ENCODE data around the gene TIGD1.

DNA sequence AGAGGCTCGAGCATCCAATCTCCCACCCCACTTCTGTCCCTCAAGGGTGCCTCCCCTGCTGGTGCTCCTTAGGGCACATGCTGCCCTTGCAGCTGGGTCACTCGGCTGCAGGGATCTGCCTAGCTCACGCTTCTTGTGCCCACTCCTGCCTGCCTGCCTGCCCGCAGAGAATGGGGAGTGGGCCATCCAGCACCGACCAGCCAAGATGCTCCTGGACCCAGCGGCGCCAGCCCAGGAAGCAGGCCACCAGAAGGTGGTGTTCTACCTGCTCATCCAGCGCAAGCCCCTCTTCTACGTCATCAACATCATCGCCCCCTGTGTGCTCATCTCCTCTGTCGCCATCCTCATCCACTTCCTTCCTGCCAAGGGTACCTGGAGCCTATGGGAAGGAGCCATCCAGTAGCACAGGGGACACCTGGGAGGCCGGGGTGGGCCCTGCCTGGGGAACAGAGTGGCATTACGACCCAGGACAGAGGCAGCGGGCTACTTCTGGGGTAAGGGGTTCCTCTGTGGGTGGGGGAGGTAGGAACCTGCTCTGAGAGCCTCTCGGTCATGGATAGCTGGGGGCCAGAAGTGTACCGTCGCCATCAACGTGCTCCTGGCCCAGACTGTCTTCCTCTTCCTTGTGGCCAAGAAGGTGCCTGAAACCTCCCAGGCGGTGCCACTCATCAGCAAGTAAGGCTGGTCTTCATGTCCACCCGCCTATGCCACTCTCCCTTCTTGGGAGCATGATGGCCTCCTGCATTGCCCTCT is 7.5 kb downstream of the TIGD1 start:
- TF ChIP-seq, protein P1, sequence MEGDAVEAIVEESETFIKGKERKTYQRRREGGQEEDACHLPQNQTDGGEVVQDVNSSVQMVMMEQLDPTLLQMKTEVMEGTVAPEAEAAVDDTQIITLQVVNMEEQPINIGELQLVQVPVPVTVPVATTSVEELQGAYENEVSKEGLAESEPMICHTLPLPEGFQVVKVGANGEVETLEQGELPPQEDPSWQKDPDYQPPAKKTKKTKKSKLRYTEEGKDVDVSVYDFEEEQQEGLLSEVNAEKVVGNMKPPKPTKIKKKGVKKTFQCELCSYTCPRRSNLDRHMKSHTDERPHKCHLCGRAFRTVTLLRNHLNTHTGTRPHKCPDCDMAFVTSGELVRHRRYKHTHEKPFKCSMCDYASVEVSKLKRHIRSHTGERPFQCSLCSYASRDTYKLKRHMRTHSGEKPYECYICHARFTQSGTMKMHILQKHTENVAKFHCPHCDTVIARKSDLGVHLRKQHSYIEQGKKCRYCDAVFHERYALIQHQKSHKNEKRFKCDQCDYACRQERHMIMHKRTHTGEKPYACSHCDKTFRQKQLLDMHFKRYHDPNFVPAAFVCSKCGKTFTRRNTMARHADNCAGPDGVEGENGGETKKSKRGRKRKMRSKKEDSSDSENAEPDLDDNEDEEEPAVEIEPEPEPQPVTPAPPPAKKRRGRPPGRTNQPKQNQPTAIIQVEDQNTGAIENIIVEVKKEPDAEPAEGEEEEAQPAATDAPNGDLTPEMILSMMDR (IDR thresholded peaks at IDR 0.05) = no peak
- no peak for TF ChIP-seq POLR2A (IDR thresholded peaks at IDR 0.05)
